ENCODE data around the gene LACTBL1.

Gene LACTBL1

GRCh38 chr1:22963044-22963677, 9.5 kb downstream of the LACTBL1 start:
- Histone ChIP-seq H3K9ac (ENCODE audit: low read depth in 1 of 2, low read length in 2 of 2) (no peak overlapping the region), H3K9me3 (ENCODE audit: control insufficient read depth in 1 of 2, low read length in 2 of 2) (no peaks in the 10 kb centered on the region), H3K27me3 (ENCODE audit: control insufficient read depth in 1 of 2, insufficient read depth in 2 of 2, low read length in 2 of 2) (peaks cover 4 to 5% of the 10 kb centered on the region in 2 donors), H3K36me3 (ENCODE audit: control insufficient read depth in 1 of 2, insufficient read depth in 2 of 2, low read length in 2 of 2) (no peaks in the 10 kb centered on the region), H3K27ac (ENCODE audit: low read depth, low read length) (no peak overlapping the region), H3K4me3 (ENCODE audit: low read depth in 1 of 2, low read length in 2 of 2) (no peak overlapping the region), H3K4me1 (ENCODE audit: control insufficient read depth in 1 of 2, insufficient read depth in 2 of 2, low read length in 2 of 2) (no peaks in the 10 kb centered on the region)

- Histone ChIP-seq H3K9ac (ENCODE audit: low read depth in 1 of 2, low read length in 2 of 2) (no peak overlapping the region), H3K4me3 (ENCODE audit: low read depth in 1 of 2, low read length in 2 of 2) (no peak overlapping the region), H3K27me3 (ENCODE audit: control insufficient read depth in 1 of 2, insufficient read depth in 2 of 2, low read length in 2 of 2) (peaks cover 0 to 4% of the 10 kb centered on the region in 2 donors), H3K9me3 (ENCODE audit: control insufficient read depth in 1 of 2, low read length in 2 of 2) (no peaks in the 10 kb centered on the region), H3K36me3 (ENCODE audit: control insufficient read depth in 1 of 2, insufficient read depth in 2 of 2, low read length in 2 of 2) (no peaks in the 10 kb centered on the region), H3K27ac (ENCODE audit: low read depth, low read length) (no peak overlapping the region), H3K4me1 (ENCODE audit: control insufficient read depth in 1 of 2, insufficient read depth in 2 of 2, low read length in 2 of 2) (no peaks in the 10 kb centered on the region)
Observed at GRCh38 chr1:22962558-22962957, 10.1 kb downstream of the LACTBL1 start.

GRCh38 chr1:22959545-22960360, 12.9 kb downstream of the LACTBL1 start:
- H3K9ac ChIP-seq (ENCODE audit: low read depth in 1 of 2, low read length in 2 of 2), result no peak overlapping the region
- H3K9me3 ChIP-seq (ENCODE audit: control insufficient read depth in 1 of 2, low read length in 2 of 2), result no peaks in the 10 kb centered on the region
- H3K4me3 ChIP-seq (ENCODE audit: low read depth in 1 of 2, low read length in 2 of 2), result no peak overlapping the region
- no peak overlapping the region for H3K27ac ChIP-seq (ENCODE audit: low read depth, low read length)
- H3K36me3 ChIP-seq (ENCODE audit: control insufficient read depth in 1 of 2, insufficient read depth in 2 of 2, low read length in 2 of 2), result no peaks in the 10 kb centered on the region
- H3K27me3 ChIP-seq (ENCODE audit: control insufficient read depth in 1 of 2, insufficient read depth in 2 of 2, low read length in 2 of 2), result peaks cover 0 to 4% of the 10 kb centered on the region in 2 donors
- no peaks in the 10 kb centered on the region for H3K4me1 ChIP-seq (ENCODE audit: control insufficient read depth in 1 of 2, insufficient read depth in 2 of 2, low read length in 2 of 2)

- no peak overlapping the region for H3K4me3 ChIP-seq (ENCODE audit: low read depth in 1 of 2, low read length in 2 of 2)
- H3K4me1 ChIP-seq (ENCODE audit: control insufficient read depth in 1 of 2, insufficient read depth in 2 of 2, low read length in 2 of 2), result no peaks in the 10 kb centered on the region
- H3K27ac ChIP-seq (ENCODE audit: low read depth, low read length), result no peak overlapping the region
- no peak overlapping the region for H3K9ac ChIP-seq (ENCODE audit: low read depth in 1 of 2, low read length in 2 of 2)
- H3K27me3 ChIP-seq (ENCODE audit: control insufficient read depth in 1 of 2, insufficient read depth in 2 of 2, low read length in 2 of 2), result peaks cover 10 to 11% of the 10 kb centered on the region in 2 donors
- no peaks in the 10 kb centered on the region for H3K9me3 ChIP-seq (ENCODE audit: control insufficient read depth in 1 of 2, low read length in 2 of 2)
- no peaks in the 10 kb centered on the region for H3K36me3 ChIP-seq (ENCODE audit: control insufficient read depth in 1 of 2, insufficient read depth in 2 of 2, low read length in 2 of 2)
Observed at GRCh38 chr1:22958556-22958955, 14.1 kb downstream of the LACTBL1 start.

- Histone ChIP-seq H3K4me1 (ENCODE audit: control insufficient read depth in 1 of 2, insufficient read depth in 2 of 2, low read length in 2 of 2) (no peaks in the 10 kb centered on the region), H3K27ac (ENCODE audit: low read depth, low read length) (no peak overlapping the region), H3K9ac (ENCODE audit: low read depth in 1 of 2, low read length in 2 of 2) (no peak overlapping the region), H3K9me3 (ENCODE audit: control insufficient read depth in 1 of 2, low read length in 2 of 2) (no peaks in the 10 kb centered on the region), H3K27me3 (ENCODE audit: control insufficient read depth in 1 of 2, insufficient read depth in 2 of 2, low read length in 2 of 2) (peaks cover 17 to 19% of the 10 kb centered on the region in 2 donors), H3K36me3 (ENCODE audit: control insufficient read depth in 1 of 2, insufficient read depth in 2 of 2, low read length in 2 of 2) (no peaks in the 10 kb centered on the region), H3K4me3 (ENCODE audit: low read depth in 1 of 2, low read length in 2 of 2) (no peak overlapping the region)
Observed at GRCh38 chr1:22957066-22957465, 15.6 kb downstream of the LACTBL1 start.

GRCh38 chr1:22955146-22955545, 17.5 kb downstream of the LACTBL1 start:
- Histone ChIP-seq H3K36me3 (ENCODE audit: control insufficient read depth in 1 of 2, insufficient read depth in 2 of 2, low read length in 2 of 2) (no peaks in the 10 kb centered on the region), H3K27me3 (ENCODE audit: control insufficient read depth in 1 of 2, insufficient read depth in 2 of 2, low read length in 2 of 2) (peaks cover 17 to 19% of the 10 kb centered on the region in 2 donors)

GRCh38 chr1:22953740-22954141, 18.9 kb downstream of the LACTBL1 start:
- H3K27me3 ChIP-seq (ENCODE audit: control insufficient read depth in 1 of 2, insufficient read depth in 2 of 2, low read length in 2 of 2), result peaks cover 17 to 22% of the 10 kb centered on the region in 2 donors
- H3K36me3 ChIP-seq (ENCODE audit: control insufficient read depth in 1 of 2, insufficient read depth in 2 of 2, low read length in 2 of 2), result no peaks in the 10 kb centered on the region
- H3K9me3 ChIP-seq (ENCODE audit: control insufficient read depth in 1 of 2, low read length in 2 of 2), result no peaks in the 10 kb centered on the region
- no peaks in the 10 kb centered on the region for H3K4me1 ChIP-seq (ENCODE audit: control insufficient read depth in 1 of 2, insufficient read depth in 2 of 2, low read length in 2 of 2)
- H3K9ac ChIP-seq (ENCODE audit: low read depth in 1 of 2, low read length in 2 of 2), result no peak overlapping the region
- no peak overlapping the region for H3K27ac ChIP-seq (ENCODE audit: low read depth, low read length)
- no peak overlapping the region for H3K4me3 ChIP-seq (ENCODE audit: low read depth in 1 of 2, low read length in 2 of 2)

More at GRCh38 chr1:22955146-22955545, 17.5 kb downstream of the LACTBL1 start:
- Histone ChIP-seq H3K27ac (ENCODE audit: low read depth, low read length) (no peak overlapping the region), H3K4me1 (ENCODE audit: control insufficient read depth in 1 of 2, insufficient read depth in 2 of 2, low read length in 2 of 2) (no peaks in the 10 kb centered on the region), H3K9ac (ENCODE audit: low read depth in 1 of 2, low read length in 2 of 2) (no peak overlapping the region), H3K4me3 (ENCODE audit: low read depth in 1 of 2, low read length in 2 of 2) (no peak overlapping the region), H3K9me3 (ENCODE audit: control insufficient read depth in 1 of 2, low read length in 2 of 2) (no peaks in the 10 kb centered on the region)

- no peak overlapping the region for H3K27ac ChIP-seq (ENCODE audit: low read depth, low read length)
- no peaks in the 10 kb centered on the region for H3K36me3 ChIP-seq (ENCODE audit: control insufficient read depth in 1 of 2, insufficient read depth in 2 of 2, low read length in 2 of 2)
- no peaks in the 10 kb centered on the region for H3K9me3 ChIP-seq (ENCODE audit: control insufficient read depth in 1 of 2, low read length in 2 of 2)
- no peak overlapping the region for H3K9ac ChIP-seq (ENCODE audit: low read depth in 1 of 2, low read length in 2 of 2)
- H3K4me1 ChIP-seq (ENCODE audit: control insufficient read depth in 1 of 2, insufficient read depth in 2 of 2, low read length in 2 of 2), result no peaks in the 10 kb centered on the region
- H3K4me3 ChIP-seq (ENCODE audit: low read depth in 1 of 2, low read length in 2 of 2), result no peak overlapping the region
- peaks cover 17 to 22% of the 10 kb centered on the region in 2 donors for H3K27me3 ChIP-seq (ENCODE audit: control insufficient read depth in 1 of 2, insufficient read depth in 2 of 2, low read length in 2 of 2)
Observed at GRCh38 chr1:22953057-22953739, 19.5 kb downstream of the LACTBL1 start.

- H3K9me3 ChIP-seq (ENCODE audit: control insufficient read depth in 1 of 2, low read length in 2 of 2), result no peaks in the 10 kb centered on the region
- no peak overlapping the region for H3K27ac ChIP-seq (ENCODE audit: low read depth, low read length)
- no peak overlapping the region for H3K9ac ChIP-seq (ENCODE audit: low read depth in 1 of 2, low read length in 2 of 2)
- no peaks in the 10 kb centered on the region for H3K4me1 ChIP-seq (ENCODE audit: control insufficient read depth in 1 of 2, insufficient read depth in 2 of 2, low read length in 2 of 2)
- H3K27me3 ChIP-seq (ENCODE audit: control insufficient read depth in 1 of 2, insufficient read depth in 2 of 2, low read length in 2 of 2), result peaks cover 22% of the 10 kb centered on the region in 2 donors
- no peak overlapping the region for H3K4me3 ChIP-seq (ENCODE audit: low read depth in 1 of 2, low read length in 2 of 2)
- H3K36me3 ChIP-seq (ENCODE audit: control insufficient read depth in 1 of 2, insufficient read depth in 2 of 2, low read length in 2 of 2), result no peaks in the 10 kb centered on the region
Observed at GRCh38 chr1:22952694-22953056, 20.0 kb downstream of the LACTBL1 start.

GRCh38 chr1:22951796-22952195, 20.9 kb downstream of the LACTBL1 start:
- H3K27ac ChIP-seq (ENCODE audit: low read depth, low read length), result no peak overlapping the region
- no peaks in the 10 kb centered on the region for H3K4me1 ChIP-seq (ENCODE audit: control insufficient read depth in 1 of 2, insufficient read depth in 2 of 2, low read length in 2 of 2)
- no peaks in the 10 kb centered on the region for H3K36me3 ChIP-seq (ENCODE audit: control insufficient read depth in 1 of 2, insufficient read depth in 2 of 2, low read length in 2 of 2)
- no peak overlapping the region for H3K4me3 ChIP-seq (ENCODE audit: low read depth in 1 of 2, low read length in 2 of 2)
- H3K27me3 ChIP-seq (ENCODE audit: control insufficient read depth in 1 of 2, insufficient read depth in 2 of 2, low read length in 2 of 2), result peaks cover 18 to 22% of the 10 kb centered on the region in 2 donors
- H3K9me3 ChIP-seq (ENCODE audit: control insufficient read depth in 1 of 2, low read length in 2 of 2), result no peaks in the 10 kb centered on the region
- H3K9ac ChIP-seq (ENCODE audit: low read depth in 1 of 2, low read length in 2 of 2), result no peak overlapping the region
